HG03280 (cell line): ENCODE results near the gene SRRD.
"Not testable (repeated sequence)": the region's sequence is repeated elsewhere in the genome, so short reads cannot be mapped to it uniquely, and the experiment has no call there.

ENCODE experiments used
- ATAC-seq: cut with Tn5 transposase; IDR thresholded peaks from one replicate; pipeline ENCODE4 v1.9.1; 2021; ENCODE audit warnings: mild to moderate bottlenecking, moderate library complexity; ENCODE audit not compliant: unreplicated experiment

SRRD gene

DNA sequence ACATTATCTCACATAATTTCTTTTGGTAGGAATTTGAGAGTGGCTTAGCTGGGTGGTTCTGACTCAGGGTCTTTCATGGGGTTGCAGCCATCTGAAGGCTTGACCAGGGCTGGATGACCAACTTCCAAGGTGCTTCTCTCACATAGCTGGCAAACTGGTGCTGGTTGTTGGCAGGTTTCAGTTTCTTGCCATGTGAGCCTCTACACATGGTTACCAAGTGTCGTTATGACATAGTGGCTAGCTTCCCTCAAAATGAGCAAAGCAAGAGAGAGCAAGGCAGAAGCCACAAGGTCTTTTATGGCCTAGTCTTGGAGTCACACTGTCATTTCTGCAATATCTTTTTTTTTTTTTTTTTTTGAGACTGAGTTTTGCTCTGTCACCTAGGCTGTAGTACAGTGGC, 32.8 kb downstream of the SRRD start:
- ATAC-seq: no peak

- ATAC-seq: no peak
Observed at GRCh38 chr22:26517429-26517828, 33.8 kb downstream of the SRRD start.

GRCh38 chr22:26522012-26522411, 38.3 kb downstream of the SRRD start:
- no peak for ATAC-seq

GRCh38 chr22:26522592-26522991, 38.9 kb downstream of the SRRD start:
- ATAC-seq: no peak

DNA sequence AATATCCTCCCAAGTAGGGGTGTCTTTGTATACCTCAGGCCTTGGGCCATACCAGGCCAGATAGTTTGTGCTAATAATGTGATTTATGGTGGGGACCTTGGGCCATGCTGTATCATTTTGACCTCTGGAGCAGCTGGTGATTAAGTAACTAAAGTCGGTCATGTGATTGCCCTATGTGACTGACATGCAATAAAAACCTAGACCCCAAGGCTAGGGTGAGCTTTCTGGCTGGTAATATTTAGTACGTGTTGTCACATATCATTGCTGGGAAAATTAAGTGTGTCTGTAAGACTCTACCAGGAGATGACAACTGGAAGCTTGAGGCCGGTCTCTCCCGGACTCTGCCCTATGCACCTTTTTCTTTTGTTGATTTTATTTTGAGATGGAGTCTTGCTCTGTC, 41.2 kb downstream of the SRRD start:
- no peak for ATAC-seq

DNA sequence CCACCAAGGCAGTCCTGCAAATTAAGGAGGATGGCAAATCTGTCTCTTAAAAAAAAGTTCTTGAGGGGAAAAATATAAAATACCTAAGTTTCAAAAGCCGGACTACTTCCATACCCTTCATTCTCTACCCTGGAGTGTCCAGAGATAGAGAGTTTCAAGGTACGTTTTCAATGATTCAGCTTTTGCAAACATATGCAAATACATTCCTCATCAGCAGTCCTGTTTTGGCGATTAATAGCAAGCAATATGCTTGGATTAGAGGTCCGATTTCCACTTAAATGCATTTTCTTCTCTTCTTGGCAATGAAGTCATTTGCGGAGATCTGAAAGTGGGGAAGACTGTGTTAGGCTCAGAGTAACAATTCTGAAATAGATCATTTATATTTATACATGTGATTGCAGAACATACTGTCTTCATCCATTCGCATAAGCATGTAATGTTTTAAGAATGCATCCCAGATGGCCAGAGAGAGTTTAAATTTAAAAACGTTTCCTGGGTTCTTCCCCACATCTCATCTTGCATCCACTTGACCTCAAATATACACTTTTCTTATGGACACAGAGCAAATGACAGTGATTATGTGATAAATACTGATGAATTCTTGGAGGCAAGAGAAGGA, 42.4 kb downstream of the SRRD start:
- no peak for ATAC-seq

DNA sequence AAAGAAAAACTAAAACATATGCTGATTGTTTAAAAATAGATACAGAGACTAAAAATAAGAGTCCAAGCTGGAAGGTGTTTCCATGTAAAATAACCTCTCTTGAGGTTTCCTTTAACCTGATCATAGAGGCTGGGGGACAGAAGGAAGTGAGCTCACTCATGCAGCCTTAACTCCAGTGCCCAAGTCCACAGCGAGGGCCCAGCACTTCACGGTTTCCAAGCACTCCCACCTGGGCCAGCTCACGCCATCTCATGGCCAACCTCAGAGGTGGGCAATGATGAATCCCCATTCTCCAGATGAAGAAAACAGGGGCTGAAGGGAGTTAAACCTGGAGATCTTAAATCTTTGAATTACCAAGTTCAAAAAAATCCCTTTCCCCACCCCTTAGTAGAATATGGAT, 43.5 kb downstream of the SRRD start:
- no peak for ATAC-seq

DNA sequence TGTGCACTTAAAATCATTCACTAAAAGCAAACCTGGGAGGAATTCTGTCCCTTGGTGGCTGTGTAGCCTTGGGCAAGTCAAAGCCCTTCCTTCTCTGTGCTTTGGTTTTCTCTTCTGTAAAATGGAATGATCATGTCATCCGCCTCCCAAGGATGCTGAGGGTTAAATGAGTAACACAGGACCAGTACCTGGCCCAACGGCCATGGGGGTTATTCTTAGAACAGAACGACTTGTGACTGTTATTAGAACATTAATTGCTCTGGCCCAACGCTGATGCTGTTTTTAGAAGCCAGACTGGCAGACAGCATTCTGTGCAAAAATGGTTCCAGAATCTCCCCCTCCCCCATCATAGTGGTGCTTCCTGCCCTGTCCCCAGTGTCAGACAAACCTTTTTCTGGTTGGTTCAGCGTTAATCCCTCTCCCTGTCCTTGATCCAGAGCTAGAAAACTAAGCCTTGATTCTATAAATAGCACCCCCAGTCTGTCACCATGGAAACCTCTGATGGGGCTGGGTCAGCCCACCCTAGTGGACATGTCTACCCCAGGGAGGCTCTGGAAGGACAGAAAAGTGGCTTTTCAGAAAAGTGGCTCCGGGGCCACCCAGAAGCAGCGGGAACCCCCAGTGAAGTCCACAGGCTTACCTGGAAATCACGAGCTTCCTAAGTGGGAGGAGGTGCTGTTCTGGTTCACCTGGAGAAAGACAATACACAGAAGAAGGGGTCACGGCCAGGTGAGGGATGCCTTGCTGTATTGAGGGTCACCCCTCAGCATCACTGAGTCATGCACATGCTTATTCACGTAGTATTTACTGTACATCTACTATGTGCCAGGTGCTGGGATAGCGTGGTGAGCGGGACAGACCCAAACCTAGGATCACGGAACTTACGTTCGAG, 44.1 kb downstream of the SRRD start:
- no peak for ATAC-seq

DNA sequence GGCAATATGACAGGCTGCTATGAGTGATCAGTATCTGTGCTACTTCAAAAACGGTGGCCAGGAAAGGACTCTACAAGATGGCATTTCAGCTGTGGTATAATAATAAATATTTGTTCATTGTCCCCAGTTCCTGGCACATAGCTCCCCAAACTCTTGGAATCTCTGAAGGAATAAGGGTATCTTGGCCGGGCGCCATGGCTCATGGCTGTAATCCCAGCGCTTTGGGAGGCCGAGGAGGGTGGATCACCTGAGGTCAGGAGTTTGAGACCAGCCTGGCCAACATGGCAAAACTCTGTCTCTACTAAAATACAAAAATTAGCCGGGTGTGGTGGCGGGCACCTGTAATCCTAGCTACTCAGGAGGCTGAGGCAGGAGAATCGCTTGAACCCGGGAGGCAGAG, 44.8 kb downstream of the SRRD start:
- ATAC-seq: not testable (repeated sequence)

GRCh38 chr22:26529345-26529744, 45.7 kb downstream of the SRRD start:
- ATAC-seq: no peak

GRCh38 chr22:26534171-26534855, 50.6 kb downstream of the SRRD start:
- ATAC-seq: no peak

GRCh38 chr22:26534874-26535602, 51.4 kb downstream of the SRRD start:
- no peak for ATAC-seq

- ATAC-seq: no peak
Observed at GRCh38 chr22:26535603-26535908, 51.9 kb downstream of the SRRD start.

GRCh38 chr22:26536056-26536761, 52.5 kb downstream of the SRRD start:
- no peak for ATAC-seq

DNA sequence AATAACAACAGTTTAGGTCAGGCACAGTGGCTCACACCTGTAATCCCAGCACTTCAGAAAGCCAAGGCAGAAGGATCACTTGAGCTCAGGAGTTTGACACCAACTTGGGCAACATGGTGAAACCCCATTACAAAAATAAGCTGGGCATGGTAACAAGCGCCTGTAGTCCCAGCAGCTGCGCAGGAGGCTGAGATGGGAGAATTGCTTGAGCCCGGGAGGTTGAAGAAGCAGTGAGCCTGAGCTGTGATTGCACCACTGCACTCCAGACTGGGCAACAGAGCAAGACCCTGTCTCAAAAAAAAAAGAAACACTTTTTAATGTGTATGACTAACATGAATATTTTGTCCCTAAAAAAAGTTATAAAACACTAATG, 53.1 kb downstream of the SRRD start:
- no peak for ATAC-seq

- ATAC-seq: no peak
Observed at GRCh38 chr22:26540119-26540518, 56.4 kb downstream of the SRRD start.

- ATAC-seq: no peak
Observed at GRCh38 chr22:26541167-26541819, 57.6 kb downstream of the SRRD start.

- no peak for ATAC-seq
Observed at GRCh38 chr22:26542831-26543230, 59.2 kb downstream of the SRRD start.
